ENCODE data around the gene EXOC2.
"Not testable (repeated sequence)": the region's sequence is repeated elsewhere in the genome, so short reads cannot be mapped to it uniquely, and the experiment has no call there.

Gene EXOC2

DNA sequence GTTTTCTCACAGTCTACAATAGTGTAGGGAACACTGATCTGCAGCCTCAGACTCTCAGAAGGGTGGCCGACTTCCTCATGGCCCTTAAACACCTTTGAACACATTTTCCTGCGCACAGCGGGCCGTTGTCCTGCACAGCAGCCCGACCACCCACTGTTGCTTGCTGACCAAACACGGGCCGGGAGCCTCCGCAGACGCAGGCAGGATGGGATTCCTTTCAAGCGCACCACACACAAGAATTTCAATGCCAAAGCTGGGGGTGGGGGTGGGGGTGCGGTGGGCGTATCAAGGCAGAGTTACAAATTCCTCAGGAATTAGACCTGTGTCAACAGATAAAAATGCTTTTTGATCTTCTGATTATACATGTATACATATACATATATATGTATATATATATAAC lies 110.6 kb downstream of the EXOC2 start:
- FAIRE-seq, result no peak

- FAIRE-seq, result no peak
Observed at GRCh38 chr6:579339-579738, 113.6 kb downstream of the EXOC2 start.

DNA sequence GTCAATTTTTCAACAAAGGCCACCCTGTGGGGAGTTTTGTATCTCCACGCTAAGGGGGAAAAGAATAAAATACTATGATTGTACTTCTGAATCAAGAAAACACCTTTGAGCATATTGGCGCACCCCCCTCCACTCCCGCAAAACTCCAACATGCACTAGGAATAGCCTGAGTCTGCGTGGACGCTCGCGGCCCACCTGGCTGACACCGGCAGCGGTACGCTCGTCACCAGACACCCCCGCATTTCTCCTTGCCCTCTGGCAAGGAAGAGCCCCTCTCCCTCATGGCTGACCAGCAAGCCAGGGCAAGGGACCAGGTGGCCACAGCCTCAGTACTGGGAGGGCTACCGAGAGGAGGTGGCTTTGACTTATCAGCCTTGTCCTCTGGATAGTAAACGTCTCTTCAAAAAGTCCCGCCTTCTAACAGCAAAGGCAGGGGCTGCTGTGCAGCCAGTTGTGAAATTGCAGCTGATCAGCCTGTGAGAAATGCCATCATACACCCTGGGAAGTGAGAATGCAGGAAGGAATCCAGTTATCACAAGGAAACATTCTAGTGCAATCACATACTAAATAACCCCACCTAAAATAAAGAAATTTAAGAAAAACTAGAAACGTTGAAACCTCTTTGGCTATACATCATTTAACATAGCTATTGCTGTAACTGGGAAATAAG lies 120.2 kb downstream of the EXOC2 start:
- FAIRE-seq, result no peak

- FAIRE-seq, result no peak
Observed at GRCh38 chr6:571892-572291, 121.0 kb downstream of the EXOC2 start.

GRCh38 chr6:570825-571224 lies 122.1 kb downstream of the EXOC2 start:
- no peak for FAIRE-seq

GRCh38 chr6:568954-569523 lies 123.9 kb downstream of the EXOC2 start:
- FAIRE-seq, result no peak

- no peak for FAIRE-seq
Observed at GRCh38 chr6:568085-568484, 124.9 kb downstream of the EXOC2 start.

DNA sequence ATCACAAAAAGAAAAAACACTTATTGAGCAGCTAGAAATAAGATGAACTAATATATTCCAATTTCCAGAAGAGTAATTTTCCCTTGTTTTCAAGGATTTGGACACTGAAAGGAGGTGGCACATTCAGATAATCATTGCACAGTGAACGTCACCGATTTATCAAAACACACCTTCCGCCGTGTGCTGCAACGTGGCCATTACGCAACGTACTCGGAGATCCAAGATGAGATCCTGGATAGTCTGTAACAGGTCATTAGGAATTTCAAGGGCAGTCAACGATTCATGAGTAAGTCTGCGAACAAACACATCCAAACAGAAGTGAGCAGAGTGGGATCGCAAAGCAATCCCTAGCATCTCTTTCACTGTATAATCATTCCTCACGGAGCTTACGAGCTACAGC lies 129.1 kb downstream of the EXOC2 start:
- FAIRE-seq, result no peak

GRCh38 chr6:562052-562676 lies 130.8 kb downstream of the EXOC2 start:
- FAIRE-seq, result no peak

- not testable (repeated sequence) for FAIRE-seq
Observed at GRCh38 chr6:561335-561734, 131.6 kb downstream of the EXOC2 start.

GRCh38 chr6:558959-559358 lies 134.0 kb downstream of the EXOC2 start:
- FAIRE-seq, result no peak

- peak; percentile 39 for FAIRE-seq
Observed at GRCh38 chr6:558089-558488, 134.8 kb downstream of the EXOC2 start.

DNA sequence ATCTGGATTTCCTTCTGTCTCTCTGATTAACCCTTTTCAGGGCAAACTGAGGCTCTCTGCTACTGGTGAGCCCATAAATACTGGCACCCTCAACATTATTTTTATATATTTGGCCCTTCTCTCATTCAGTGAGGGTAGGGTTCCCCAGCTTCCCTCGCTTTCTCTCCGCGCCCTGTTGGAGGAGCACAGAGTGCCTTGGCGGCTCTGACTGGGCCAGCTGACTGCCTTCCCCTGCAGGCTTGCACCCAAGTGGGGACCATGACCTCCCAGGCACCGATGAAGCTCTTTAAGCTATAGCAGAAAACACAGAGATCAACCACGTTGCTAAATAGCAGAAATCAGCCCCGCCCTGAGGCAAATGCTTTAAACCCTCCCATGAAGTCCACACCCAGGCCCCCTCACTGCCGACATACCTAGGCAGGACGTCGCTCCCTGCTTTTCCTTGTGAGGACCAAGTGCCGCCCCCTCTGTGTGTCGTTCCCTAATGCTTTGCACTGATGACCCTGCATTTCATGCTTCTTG lies 141.0 kb downstream of the EXOC2 start:
- no peak for FAIRE-seq

DNA sequence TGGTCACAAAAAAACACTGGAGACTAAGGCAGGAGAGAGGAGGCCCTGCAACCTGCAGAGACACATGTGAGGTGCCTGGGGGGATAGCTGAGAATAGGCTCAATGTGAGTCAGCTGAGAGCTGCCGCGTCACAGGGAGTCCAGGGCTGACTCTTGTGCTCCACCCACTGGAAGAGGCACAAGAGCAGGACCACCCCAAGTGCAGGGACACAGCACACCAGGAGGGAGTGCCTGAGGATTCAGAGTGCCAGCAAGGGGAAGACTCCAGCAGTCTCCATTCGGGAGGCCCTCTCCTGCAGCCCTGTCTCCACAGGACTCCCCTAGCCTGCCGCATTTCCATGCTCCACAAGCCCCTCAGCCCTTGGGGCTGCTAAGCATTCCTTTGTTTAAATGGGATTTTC lies 141.5 kb downstream of the EXOC2 start:
- no peak for FAIRE-seq

GRCh38 chr6:549906-550305 lies 143.0 kb downstream of the EXOC2 start:
- no peak for FAIRE-seq

DNA sequence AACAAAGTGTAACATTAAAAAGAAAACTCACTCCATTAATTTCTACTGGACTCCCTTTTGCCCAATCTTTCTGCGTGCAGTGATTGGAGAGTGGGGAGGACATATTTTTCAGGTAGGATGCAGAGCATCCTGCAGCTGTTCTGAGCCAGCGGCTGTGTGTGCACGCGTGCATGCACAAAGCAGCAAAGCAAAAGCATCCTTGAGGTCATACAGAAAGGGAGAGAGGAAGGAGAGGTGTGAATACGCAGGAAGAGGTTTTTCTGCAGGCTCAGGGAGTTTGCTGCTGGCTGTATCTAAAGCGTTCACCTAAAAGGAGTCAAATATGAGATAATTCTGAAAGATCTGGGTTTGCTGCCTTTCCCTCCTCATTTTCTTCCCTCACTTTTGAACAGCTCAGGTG lies 144.4 kb downstream of the EXOC2 start:
- FAIRE-seq, result no peak

DNA sequence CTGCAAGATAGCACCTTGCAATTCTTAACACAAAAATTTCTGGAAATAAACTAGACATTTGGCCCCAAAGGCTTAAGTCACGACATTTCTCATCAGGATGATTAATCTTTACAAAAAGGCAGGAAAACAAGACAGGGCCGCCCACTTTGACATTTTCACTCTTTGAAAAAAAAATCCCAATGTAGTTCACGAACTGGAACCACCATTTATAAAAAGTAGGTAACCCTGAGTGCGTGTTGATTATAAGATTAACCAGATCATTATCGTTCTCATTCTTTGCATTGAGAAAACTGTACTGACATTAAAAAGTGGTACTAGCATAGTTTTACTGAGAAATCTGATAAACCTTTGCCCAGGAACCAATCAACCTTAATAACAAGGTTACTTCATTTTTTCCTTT lies 144.8 kb downstream of the EXOC2 start:
- no peak for FAIRE-seq

- no peak for FAIRE-seq
Observed at GRCh38 chr6:540490-540889, 152.4 kb downstream of the EXOC2 start.

GRCh38 chr6:537114-537513 lies 155.8 kb downstream of the EXOC2 start:
- no peak for FAIRE-seq

DNA sequence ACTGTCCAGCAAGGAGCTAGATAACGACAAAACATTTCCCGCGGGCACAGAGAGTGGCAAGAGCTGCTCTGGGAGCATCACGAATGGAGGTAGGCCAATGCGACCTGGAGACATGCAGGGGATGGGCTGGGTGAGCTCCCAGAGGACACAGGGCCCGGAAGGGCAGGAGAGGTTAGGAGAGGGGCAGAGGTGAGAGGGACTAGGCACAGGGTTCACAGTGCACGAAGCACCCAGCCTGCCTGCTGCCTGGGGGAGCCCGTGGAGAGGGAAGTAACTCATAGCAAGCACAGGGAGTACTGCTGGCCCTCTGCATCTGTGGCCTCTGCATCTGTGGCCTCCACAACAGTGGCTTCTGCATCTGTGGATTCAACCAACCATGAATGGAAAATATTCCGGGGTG lies 162.5 kb downstream of the EXOC2 start:
- no peak for FAIRE-seq

DNA sequence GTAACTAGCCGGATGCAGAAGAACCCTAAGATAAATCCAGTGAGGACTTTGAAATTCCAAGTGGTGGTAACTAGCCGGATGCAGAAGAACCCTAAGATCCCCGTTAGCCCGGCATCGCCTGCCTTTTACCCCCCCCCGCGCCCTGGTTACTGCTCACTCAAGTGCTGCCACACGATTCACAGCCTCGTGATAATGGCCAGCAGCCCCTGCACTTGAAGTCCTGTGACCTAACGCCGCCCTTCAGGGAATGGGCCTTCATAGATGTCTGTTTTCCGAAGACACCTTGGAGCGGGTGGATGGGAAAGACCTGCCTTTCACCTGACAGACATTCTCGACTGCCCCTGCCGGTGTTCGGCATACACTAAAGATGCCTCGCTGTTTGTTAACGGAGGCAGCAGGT lies 163.9 kb downstream of the EXOC2 start:
- no peak for FAIRE-seq

- no peak for FAIRE-seq
Observed at GRCh38 chr6:527989-528673, 164.8 kb downstream of the EXOC2 start.

GRCh38 chr6:524803-525202 lies 168.1 kb downstream of the EXOC2 start:
- no peak for FAIRE-seq

- FAIRE-seq, result no peak
Observed at GRCh38 chr6:520820-521219, 172.1 kb downstream of the EXOC2 start.
